ENCODE measurements around the gene GOLGA6C. TPM values are rescaled to one million over a fixed set of nuclear protein-coding genes. Genes with fewer than 3 reads are reported as not detected.
"Not testable (repeated sequence)": the region's sequence is repeated elsewhere in the genome, so short reads cannot be mapped to it uniquely, and the experiment has no call there.

GOLGA6C gene
- total and polyA plus RNA-seq, 7 experiments from 2014 or later, result not detected

DNA sequence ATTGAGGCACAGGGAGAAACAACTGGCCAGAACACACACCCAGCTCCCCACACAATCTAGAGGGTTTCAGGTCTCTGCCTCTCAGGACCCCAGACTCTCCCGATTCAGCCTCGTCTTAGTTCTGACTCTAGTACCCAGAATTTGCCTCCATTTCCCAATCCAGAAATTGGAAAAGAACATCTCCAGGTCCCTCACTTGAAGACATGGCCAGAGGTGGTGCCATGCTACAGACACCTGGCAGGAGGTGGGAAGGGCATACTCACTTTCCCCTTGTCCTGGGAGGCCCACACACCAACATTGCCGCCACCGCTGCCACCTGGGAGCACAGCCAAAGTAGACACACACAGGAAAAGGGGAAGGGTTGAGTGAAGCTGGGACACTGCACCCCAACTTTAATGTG, 44.6 kb downstream of the GOLGA6C start:
- H3K36me3 ChIP-seq (ENCODE audit: control insufficient read depth in 2 of 3, insufficient read depth in 3 of 3, low read length in 3 of 3); H3K4me1 Mint-ChIP-seq; H3K27me3 ChIP-seq (ENCODE audit: control insufficient read depth in 2 of 2, insufficient read depth in 2 of 2, low read length in 2 of 2); POLR2A ChIA-PET; H3K27ac ChIP-seq (ENCODE audit: low read depth, low read length); H3K36me3 Mint-ChIP-seq; H3K9me3 ChIP-seq (ENCODE audit: control insufficient read depth in 2 of 3, low read length in 3 of 3); H3K4me3 Mint-ChIP-seq; H3K9me3 Mint-ChIP-seq; ATAC-seq; DNase-seq; H3K4me1 ChIP-seq (ENCODE audit: control insufficient read depth in 2 of 2, insufficient read depth in 2 of 2, low read length in 2 of 2); H3K4me3 ChIP-seq (ENCODE audit: low read length); CTCF ChIA-PET; H3K27ac Mint-ChIP-seq: not testable (repeated sequence)
- intact Hi-C loops (cut with micrococcal nuclease), result loop anchor here in 1 of 2 donors (10.0 kb wide), 1 partner anchor 278 kb away; the partner anchor contains the start of gene PPCDC
- H3K27me3 Mint-ChIP-seq, result peaks cover 23 to 39% (median 25%) of the 10 kb centered on the region in 5 donors

DNA sequence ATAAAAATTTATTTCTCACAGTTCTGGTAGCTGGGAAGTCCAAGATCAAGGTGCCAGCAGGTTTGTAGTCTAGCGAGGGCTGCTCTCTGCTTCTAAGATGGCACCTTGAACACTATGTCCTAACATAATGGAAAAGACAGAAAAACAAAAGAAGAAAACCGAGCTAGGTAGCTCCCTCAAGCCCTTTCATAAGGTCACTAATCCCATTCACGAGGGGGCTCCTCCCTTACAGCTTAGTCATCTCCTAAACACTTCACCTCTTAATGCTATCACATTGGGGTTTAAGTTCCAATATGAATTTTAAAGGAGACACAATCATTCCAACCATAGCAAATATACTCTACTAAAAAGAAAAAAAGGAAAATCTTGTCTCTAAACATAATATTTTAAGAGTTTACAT, 48.1 kb downstream of the GOLGA6C start:
- DNase-seq (no peak), ATAC-seq (no peak)
- no peak overlapping the region for H3K27ac ChIP-seq (ENCODE audit: low read depth, low read length)
- Mint-ChIP-seq H3K4me1 (peaks cover 0 to 4% (median 0%) of the 10 kb centered on the region in 7 donors), H3K27ac (no peak overlapping the region), H3K36me3 (no peaks in the 10 kb centered on the region), H3K4me3 (no peak overlapping the region), H3K27me3 (peaks cover 30 to 57% (median 32%) of the 10 kb centered on the region in 5 donors), H3K9me3 (no peaks in the 10 kb centered on the region)
- ChIA-PET CTCF (no interaction called here), POLR2A (no interaction called here)
- H3K27me3 ChIP-seq (ENCODE audit: control insufficient read depth in 2 of 2, insufficient read depth in 2 of 2, low read length in 2 of 2), result no peaks in the 10 kb centered on the region
- H3K4me3 ChIP-seq (ENCODE audit: low read length), result no peak overlapping the region
- H3K9me3 ChIP-seq (ENCODE audit: control insufficient read depth in 2 of 3, low read length in 3 of 3), result no peaks in the 10 kb centered on the region
- intact Hi-C loops (cut with micrococcal nuclease), result loop anchor here in 1 of 2 donors (10.0 kb wide), 1 partner anchor 281 kb away; the partner anchor contains the start of gene PPCDC
- no peaks in the 10 kb centered on the region for H3K36me3 ChIP-seq (ENCODE audit: control insufficient read depth in 2 of 3, insufficient read depth in 3 of 3, low read length in 3 of 3)
- H3K4me1 ChIP-seq (ENCODE audit: control insufficient read depth in 2 of 2, insufficient read depth in 2 of 2, low read length in 2 of 2), result no peaks in the 10 kb centered on the region

- Mint-ChIP-seq H3K27me3 (peaks cover 30 to 59% (median 32%) of the 10 kb centered on the region in 5 donors), H3K4me3 (no peak overlapping the region), H3K4me1 (peaks cover 0 to 4% (median 0%) of the 10 kb centered on the region in 7 donors), H3K9me3 (no peaks in the 10 kb centered on the region), H3K27ac (no peak overlapping the region), H3K36me3 (no peaks in the 10 kb centered on the region)
- intact Hi-C loops (cut with micrococcal nuclease), result loop anchor here in 1 of 2 donors (10.0 kb wide), 1 partner anchor 283 kb away; the partner anchor contains the start of gene PPCDC
- ATAC-seq, result no peak
- H3K27me3 ChIP-seq (ENCODE audit: control insufficient read depth in 2 of 2, insufficient read depth in 2 of 2, low read length in 2 of 2), result no peaks in the 10 kb centered on the region
- no peaks in the 10 kb centered on the region for H3K4me1 ChIP-seq (ENCODE audit: control insufficient read depth in 2 of 2, insufficient read depth in 2 of 2, low read length in 2 of 2)
- DNase-seq, result no peak
- H3K36me3 ChIP-seq (ENCODE audit: control insufficient read depth in 2 of 3, insufficient read depth in 3 of 3, low read length in 3 of 3), result no peaks in the 10 kb centered on the region
- H3K9me3 ChIP-seq (ENCODE audit: control insufficient read depth in 2 of 3, low read length in 3 of 3), result no peaks in the 10 kb centered on the region
- no peak overlapping the region for H3K4me3 ChIP-seq (ENCODE audit: low read length)
- CTCF ChIA-PET, result interaction anchor here (0.6 to 1.0 kb wide), 3 partner anchors 201 to 345 kb away, joined by 3 to 6 read pairs (median 3); no protein-coding TSS in a partner anchor
- POLR2A ChIA-PET, result no interaction called here
- no peak overlapping the region for H3K27ac ChIP-seq (ENCODE audit: low read depth, low read length)
Measured at GRCh38 chr15:75307778-75308390, 49.8 kb downstream of the GOLGA6C start.

- H3K36me3 Mint-ChIP-seq, result no peaks in the 10 kb centered on the region
- H3K27ac Mint-ChIP-seq, result no peak overlapping the region
- no peaks in the 10 kb centered on the region for H3K9me3 Mint-ChIP-seq
- no peaks in the 10 kb centered on the region for H3K36me3 ChIP-seq (ENCODE audit: control insufficient read depth in 2 of 3, insufficient read depth in 3 of 3, low read length in 3 of 3)
- CTCF ChIA-PET, result no interaction called here
- H3K27me3 ChIP-seq (ENCODE audit: control insufficient read depth in 2 of 2, insufficient read depth in 2 of 2, low read length in 2 of 2), result no peaks in the 10 kb centered on the region
- POLR2A ChIA-PET, result no interaction called here
- H3K4me3 ChIP-seq (ENCODE audit: low read length), result no peak overlapping the region
- H3K4me1 Mint-ChIP-seq, result peaks cover 0 to 4% (median 0%) of the 10 kb centered on the region in 7 donors
- H3K27me3 Mint-ChIP-seq, result peaks cover 18 to 47% (median 26%) of the 10 kb centered on the region in 5 donors
- DNase-seq (no peak), ATAC-seq (no peak)
- H3K4me3 Mint-ChIP-seq, result no peak overlapping the region
- H3K9me3 ChIP-seq (ENCODE audit: control insufficient read depth in 2 of 3, low read length in 3 of 3), result no peaks in the 10 kb centered on the region
- no peaks in the 10 kb centered on the region for H3K4me1 ChIP-seq (ENCODE audit: control insufficient read depth in 2 of 2, insufficient read depth in 2 of 2, low read length in 2 of 2)
- H3K27ac ChIP-seq (ENCODE audit: low read depth, low read length), result no peak overlapping the region
- intact Hi-C loops (cut with micrococcal nuclease), result loop anchor here in 1 of 2 donors (10.0 kb wide), 1 partner anchor 285 kb away; the partner anchor contains the start of gene PPCDC
Measured at GRCh38 chr15:75309711-75310110, 51.6 kb downstream of the GOLGA6C start.

- H3K9me3 ChIP-seq (ENCODE audit: control insufficient read depth in 2 of 3, low read length in 3 of 3); H3K36me3 Mint-ChIP-seq; H3K27me3 ChIP-seq (ENCODE audit: control insufficient read depth in 2 of 2, insufficient read depth in 2 of 2, low read length in 2 of 2); CTCF ChIA-PET; H3K4me1 Mint-ChIP-seq; ATAC-seq; DNase-seq; H3K27ac Mint-ChIP-seq; intact Hi-C loops (cut with micrococcal nuclease); H3K27ac ChIP-seq (ENCODE audit: low read depth, low read length); H3K9me3 Mint-ChIP-seq; H3K4me1 ChIP-seq (ENCODE audit: control insufficient read depth in 2 of 2, insufficient read depth in 2 of 2, low read length in 2 of 2); POLR2A ChIA-PET; H3K4me3 ChIP-seq (ENCODE audit: low read length); H3K36me3 ChIP-seq (ENCODE audit: control insufficient read depth in 2 of 3, insufficient read depth in 3 of 3, low read length in 3 of 3); H3K4me3 Mint-ChIP-seq: not testable (repeated sequence)
- peaks cover 5 to 27% (median 8%) of the 10 kb centered on the region in 5 donors for H3K27me3 Mint-ChIP-seq
Measured at GRCh38 chr15:75312548-75312947, 54.4 kb downstream of the GOLGA6C start.

GRCh38 chr15:75313116-75313845, 55.1 kb downstream of the GOLGA6C start:
- ATAC-seq, result no peak
- CTCF ChIA-PET, result no interaction called here
- no peak overlapping the region for H3K4me3 ChIP-seq (ENCODE audit: low read length)
- DNase-seq, result no peak
- intact Hi-C loops (cut with micrococcal nuclease), result no loop called here
- POLR2A ChIA-PET, result no interaction called here
- no peaks in the 10 kb centered on the region for H3K36me3 ChIP-seq (ENCODE audit: control insufficient read depth in 2 of 3, insufficient read depth in 3 of 3, low read length in 3 of 3)
- H3K4me1 Mint-ChIP-seq, result peaks cover 0 to 2% (median 0%) of the 10 kb centered on the region in 7 donors
- H3K9me3 Mint-ChIP-seq, result no peaks in the 10 kb centered on the region
- H3K4me3 Mint-ChIP-seq, result no peak overlapping the region
- H3K9me3 ChIP-seq (ENCODE audit: control insufficient read depth in 2 of 3, low read length in 3 of 3), result no peaks in the 10 kb centered on the region
- H3K27me3 Mint-ChIP-seq, result peaks cover 2 to 24% (median 6%) of the 10 kb centered on the region in 5 donors
- no peak overlapping the region for H3K27ac Mint-ChIP-seq
- H3K27me3 ChIP-seq (ENCODE audit: control insufficient read depth in 2 of 2, insufficient read depth in 2 of 2, low read length in 2 of 2), result no peaks in the 10 kb centered on the region
- no peaks in the 10 kb centered on the region for H3K4me1 ChIP-seq (ENCODE audit: control insufficient read depth in 2 of 2, insufficient read depth in 2 of 2, low read length in 2 of 2)
- no peaks in the 10 kb centered on the region for H3K36me3 Mint-ChIP-seq
- no peak overlapping the region for H3K27ac ChIP-seq (ENCODE audit: low read depth, low read length)

All from naive thymus-derived CD4-positive, alpha-beta T cell (primary cell).